Measurements from ENCODE around the gene FMO5. TPM values are rescaled to one million over a fixed set of nuclear protein-coding genes. Genes with fewer than 3 reads are reported as not detected.
"Not testable (repeated sequence)": the region's sequence is repeated elsewhere in the genome, so short reads cannot be mapped to it uniquely, and the experiment has no call there.

Gene FMO5
- total RNA-seq, 1 donor from 2014 or later: 0.09 TPM

- Mint-ChIP-seq H3K36me3 (ENCODE audit: low read depth) (no peaks in the 10 kb centered on the region), H3K4me3 (ENCODE audit: low read depth) (no peak overlapping the region), H3K9me3 (no peaks in the 10 kb centered on the region), H3K27me3 (ENCODE audit: low read depth) (peaks cover 10% of the 10 kb centered on the region), H3K4me1 (ENCODE audit: low read depth) (no peaks in the 10 kb centered on the region), H3K27ac (no peak overlapping the region)
- intact Hi-C loops (cut with micrococcal nuclease): no loop called here
- DNase-seq (ENCODE audit: low spot score): no peak
These were observed 15.0 kb downstream of the FMO5 start for GRCh38 chr1:147209825-147210821.

- Mint-ChIP-seq H3K9me3 (no peaks in the 10 kb centered on the region), H3K27me3 (ENCODE audit: low read depth) (peaks cover 5% of the 10 kb centered on the region)
These were observed 16.5 kb downstream of the FMO5 start for GRCh38 chr1:147208619-147209018.

GRCh38 chr1:147207192-147207591 lies 17.9 kb downstream of the FMO5 start:
- no peaks in the 10 kb centered on the region for H3K9me3 Mint-ChIP-seq
- intact Hi-C loops (cut with micrococcal nuclease): no loop called here
- H3K36me3 Mint-ChIP-seq (ENCODE audit: low read depth): no peaks in the 10 kb centered on the region
- no peak overlapping the region for H3K4me3 Mint-ChIP-seq (ENCODE audit: low read depth)
- peaks cover 2% of the 10 kb centered on the region for H3K27me3 Mint-ChIP-seq (ENCODE audit: low read depth)
- H3K4me1 Mint-ChIP-seq (ENCODE audit: low read depth): no peaks in the 10 kb centered on the region
- no peak overlapping the region for H3K27ac Mint-ChIP-seq
- DNase-seq (ENCODE audit: low spot score): no peak

More at GRCh38 chr1:147208619-147209018, 16.5 kb downstream of the FMO5 start:
- intact Hi-C loops (cut with micrococcal nuclease): no loop called here
- Mint-ChIP-seq H3K36me3 (ENCODE audit: low read depth) (no peaks in the 10 kb centered on the region), H3K4me1 (ENCODE audit: low read depth) (no peaks in the 10 kb centered on the region), H3K4me3 (ENCODE audit: low read depth) (no peak overlapping the region), H3K27ac (no peak overlapping the region)
- DNase-seq (ENCODE audit: low spot score): no peak

- DNase-seq (ENCODE audit: low spot score): no peak
- intact Hi-C loops (cut with micrococcal nuclease): no loop called here
- no peak overlapping the region for H3K4me3 Mint-ChIP-seq (ENCODE audit: low read depth)
- no peaks in the 10 kb centered on the region for H3K9me3 Mint-ChIP-seq
- H3K36me3 Mint-ChIP-seq (ENCODE audit: low read depth): no peaks in the 10 kb centered on the region
- peaks cover 4% of the 10 kb centered on the region for H3K4me1 Mint-ChIP-seq (ENCODE audit: low read depth)
- H3K27me3 Mint-ChIP-seq (ENCODE audit: low read depth): no peaks in the 10 kb centered on the region
- H3K27ac Mint-ChIP-seq: no peak overlapping the region
These were observed 21.1 kb downstream of the FMO5 start for GRCh38 chr1:147204080-147204479.

- Mint-ChIP-seq H3K9me3 (no peaks in the 10 kb centered on the region), H3K4me1 (ENCODE audit: low read depth) (peaks cover 4% of the 10 kb centered on the region), H3K4me3 (ENCODE audit: low read depth) (no peak overlapping the region), H3K27me3 (ENCODE audit: low read depth) (no peaks in the 10 kb centered on the region), H3K36me3 (ENCODE audit: low read depth) (no peaks in the 10 kb centered on the region), H3K27ac (no peak overlapping the region)
- intact Hi-C loops (cut with micrococcal nuclease): no loop called here
- DNase-seq (ENCODE audit: low spot score): no peak
These were observed 22.6 kb downstream of the FMO5 start for GRCh38 chr1:147202576-147202975.

- no peak for DNase-seq (ENCODE audit: low spot score)
- Mint-ChIP-seq H3K36me3 (ENCODE audit: low read depth) (no peaks in the 10 kb centered on the region), H3K9me3 (no peaks in the 10 kb centered on the region), H3K4me1 (ENCODE audit: low read depth) (peaks cover 4% of the 10 kb centered on the region), H3K27ac (no peak overlapping the region), H3K4me3 (ENCODE audit: low read depth) (no peak overlapping the region), H3K27me3 (ENCODE audit: low read depth) (no peaks in the 10 kb centered on the region)
- intact Hi-C loops (cut with micrococcal nuclease): no loop called here
These were observed 23.4 kb downstream of the FMO5 start for GRCh38 chr1:147201786-147202185.

- Mint-ChIP-seq H3K36me3 (ENCODE audit: low read depth) (no peaks in the 10 kb centered on the region), H3K4me1 (ENCODE audit: low read depth) (peaks cover 4% of the 10 kb centered on the region)
- intact Hi-C loops (cut with micrococcal nuclease): no loop called here
These were observed 23.9 kb downstream of the FMO5 start for GRCh38 chr1:147201276-147201675.

GRCh38 chr1:147197324-147197723 lies 27.8 kb downstream of the FMO5 start:
- not testable (repeated sequence) for H3K27ac Mint-ChIP-seq; DNase-seq (ENCODE audit: low spot score)

More at GRCh38 chr1:147201276-147201675, 23.9 kb downstream of the FMO5 start:
- Mint-ChIP-seq H3K27me3 (ENCODE audit: low read depth) (peaks cover 2% of the 10 kb centered on the region), H3K27ac (no peak overlapping the region), H3K9me3 (no peaks in the 10 kb centered on the region), H3K4me3 (ENCODE audit: low read depth) (no peak overlapping the region)
- no peak for DNase-seq (ENCODE audit: low spot score)

GRCh38 chr1:147189514-147189913 lies 35.6 kb downstream of the FMO5 start:
- Mint-ChIP-seq H3K27ac (no peak overlapping the region), H3K27me3 (ENCODE audit: low read depth) (peaks cover 13% of the 10 kb centered on the region), H3K4me3 (ENCODE audit: low read depth) (no peak overlapping the region), H3K36me3 (ENCODE audit: low read depth) (no peaks in the 10 kb centered on the region), H3K4me1 (ENCODE audit: low read depth) (no peaks in the 10 kb centered on the region), H3K9me3 (no peaks in the 10 kb centered on the region)
- intact Hi-C loops (cut with micrococcal nuclease): no loop called here
- DNase-seq (ENCODE audit: low spot score): no peak

More at GRCh38 chr1:147197324-147197723, 27.8 kb downstream of the FMO5 start:
- H3K27me3 Mint-ChIP-seq (ENCODE audit: low read depth); H3K36me3 Mint-ChIP-seq (ENCODE audit: low read depth); H3K4me3 Mint-ChIP-seq (ENCODE audit: low read depth); H3K4me1 Mint-ChIP-seq (ENCODE audit: low read depth); H3K9me3 Mint-ChIP-seq; intact Hi-C loops (cut with micrococcal nuclease): not testable (repeated sequence)

- peaks cover 17% of the 10 kb centered on the region for H3K27me3 Mint-ChIP-seq (ENCODE audit: low read depth)
- intact Hi-C loops (cut with micrococcal nuclease): no loop called here
- H3K4me3 Mint-ChIP-seq (ENCODE audit: low read depth): no peak overlapping the region
These were observed 39.7 kb downstream of the FMO5 start for GRCh38 chr1:147185432-147185831.

GRCh38 chr1:147177611-147178380 lies 47.3 kb downstream of the FMO5 start:
- H3K27me3 Mint-ChIP-seq (ENCODE audit: low read depth): peaks cover 27% of the 10 kb centered on the region
- intact Hi-C loops (cut with micrococcal nuclease): no loop called here
- no peak overlapping the region for H3K27ac Mint-ChIP-seq
- no peaks in the 10 kb centered on the region for H3K9me3 Mint-ChIP-seq
- H3K4me1 Mint-ChIP-seq (ENCODE audit: low read depth): peaks cover 13% of the 10 kb centered on the region
- DNase-seq (ENCODE audit: low spot score): no peak
- peaks cover 16% of the 10 kb centered on the region for H3K36me3 Mint-ChIP-seq (ENCODE audit: low read depth)
- no peak overlapping the region for H3K4me3 Mint-ChIP-seq (ENCODE audit: low read depth)

More at GRCh38 chr1:147185432-147185831, 39.7 kb downstream of the FMO5 start:
- no peak for DNase-seq (ENCODE audit: low spot score)
- Mint-ChIP-seq H3K4me1 (ENCODE audit: low read depth) (no peaks in the 10 kb centered on the region), H3K9me3 (no peaks in the 10 kb centered on the region), H3K27ac (no peak overlapping the region), H3K36me3 (ENCODE audit: low read depth) (no peaks in the 10 kb centered on the region)

GRCh38 chr1:147172168-147173016 lies 52.7 kb downstream of the FMO5 start, which contains the start of gene PRKAB2:
PRKAB2 (minus strand) TSS chr1:147172470; CDS start chr1:147172144, 326 bp downstream.
- H3K27ac Mint-ChIP-seq: peak within 1 kb of the TSS; percentile 96
- H3K4me1 Mint-ChIP-seq (ENCODE audit: low read depth): peaks cover 37% of the 10 kb centered on the region
- intact Hi-C loops (cut with micrococcal nuclease): loop anchor here (1.0 kb wide), 2 partner anchors 70 to 88 kb away; partner anchors contain the start of gene CHD1L
- DNase-seq (ENCODE audit: low spot score): peak; percentile 87
- H3K4me3 Mint-ChIP-seq (ENCODE audit: low read depth): peak within 1 kb of the TSS; percentile 96
- H3K36me3 Mint-ChIP-seq (ENCODE audit: low read depth): peaks cover 22% of the 10 kb centered on the region
- peaks cover 5% of the 10 kb centered on the region for H3K27me3 Mint-ChIP-seq (ENCODE audit: low read depth)
- H3K9me3 Mint-ChIP-seq: no peaks in the 10 kb centered on the region

Measured in activated T-helper 2 cell treated with anti-CD3 and anti-CD28 coated beads, Interferon-gamma antibody, Interleukin-2, Interleukin-4, amounts not matched to agents 10 μg/mL and 5 μg/mL and 100 μg/mL, durations not matched to agents 14 hours and 24 hours and 36 hours (primary cell).